ENCODE data around the gene CDA.
"Not testable (repeated sequence)": the region's sequence is repeated elsewhere in the genome, so short reads cannot be mapped to it uniquely, and the experiment has no call there.

The CDA gene

GRCh38 chr1:20586953-20587660, 1.8 kb upstream of the CDA start:
- no peak for DNase-seq

GRCh38 chr1:20587661-20588053, 1.2 kb upstream of the CDA start:
- peak; percentile 62 for DNase-seq

GRCh38 chr1:20589331-20590278, 708 bp downstream of the CDA start:
- peak; percentile 41 for DNase-seq

- peak; percentile 44 for DNase-seq
These were observed 1.4 kb downstream of the CDA start for GRCh38 chr1:20590306-20590777.

GRCh38 chr1:20593756-20594155, 4.9 kb downstream of the CDA start:
- DNase-seq, result no peak

GRCh38 chr1:20594746-20595145, 5.8 kb downstream of the CDA start:
- no peak for DNase-seq

GRCh38 chr1:20596106-20596505, 7.2 kb downstream of the CDA start:
- DNase-seq, result no peak

- no peak for DNase-seq
These were observed 8.8 kb downstream of the CDA start for GRCh38 chr1:20597650-20598049.

- no peak for DNase-seq
These were observed 11.3 kb downstream of the CDA start for GRCh38 chr1:20600156-20600555.

- peak; percentile 93 for DNase-seq
These were observed 12.4 kb downstream of the CDA start for GRCh38 chr1:20601129-20601825.

GRCh38 chr1:20602851-20603450, 14.1 kb downstream of the CDA start:
- DNase-seq, result no peak

GRCh38 chr1:20603504-20604464, 14.9 kb downstream of the CDA start:
- peak; percentile 97 for DNase-seq

- no peak for DNase-seq
These were observed 15.8 kb downstream of the CDA start for GRCh38 chr1:20604678-20605077.

- not testable (repeated sequence) for DNase-seq
These were observed 18.1 kb downstream of the CDA start for GRCh38 chr1:20606801-20607570.

- DNase-seq, result no peak
These were observed 20.6 kb downstream of the CDA start for GRCh38 chr1:20609541-20609940.

- no peak for DNase-seq
These were observed 22.1 kb downstream of the CDA start for GRCh38 chr1:20610970-20611369.

- no peak for DNase-seq
These were observed 22.8 kb downstream of the CDA start for GRCh38 chr1:20611652-20612051.

GRCh38 chr1:20612221-20612746, 23.4 kb downstream of the CDA start:
- DNase-seq, result no peak

- no peak for DNase-seq
These were observed 25.3 kb downstream of the CDA start for GRCh38 chr1:20614131-20614579.

Data from fibroblast of skin of back (primary cell).